HepG2 (cell line): ENCODE data around the gene PFDN1. TPM values are rescaled to one million over a fixed set of nuclear protein-coding genes. Genes with fewer than 3 reads are reported as not detected.

Source experiments
- ATAC-seq: fragments of 200-7000 bp; cut with Tn5 transposase; 3 replicates; pipeline ENCODE4 v1.9.1; 2020; ENCODE audit warnings: mild to moderate bottlenecking, moderate library complexity
- BruUV-seq: library from RNA; stranded (reverse); fragments of 400-500 nt; replicated peaks from 2 replicates; lab custom pipeline; 2021; lab: Mats Ljungman, UMichigan
- CTCF ChIA-PET: fragments of 300-600 bp; formaldehyde crosslinking; extraction: SDS; loops from one replicate; lab custom pipeline; 2021; ENCODE audit warnings: low total read pairs, inconsistent platforms, low intra/inter-chr PET ratio; lab: Yijun Ruan, JAX
- POLR2A ChIA-PET: fragments of 350-600 bp; sonication (Branson Sonifier 250); formaldehyde crosslinking; loops from one replicate; lab custom pipeline; 2020; ENCODE audit warnings: antibody characterized with exemption, inconsistent platforms; lab: Yijun Ruan, JAX
- DNase-seq: peaks from one replicate; pipeline ENCODE4 v3.0.0-alpha.2; 2015; ENCODE audit warnings: low spot score
- FAIRE-seq: peaks from 3 replicates; lab custom pipeline; 2011; peaks lifted over from hg19 to GRCh38; lab: Jason Lieb, UNC
- H2AFZ ChIP-seq: one replicate; pipeline ENCODE4 v1.6.1; 2011; ENCODE audit warnings: low read length, inconsistent platforms
- H3K27ac ChIP-seq: fragments of 300-600 bp; 3 replicates; pipeline ENCODE4 v1.8.0; 2011; ENCODE audit warnings: mixed run types, mild to moderate bottlenecking, mixed read lengths, low read length, inconsistent platforms; ENCODE audit not compliant: insufficient read depth; ENCODE audit errors: extremely low read length
- H3K27me3 ChIP-seq, 2 experiments: fragments of 200-600 bp in 1 of 2; 2 replicates in 1 of 2; 3 replicates in 1 of 2; pipeline versions ENCODE4 v1.6.0 to v1.8.0; 2011; ENCODE audit warnings: low read length in 2 of 2, mild to moderate bottlenecking in 2 of 2, moderate library complexity in 2 of 2, inconsistent platforms in 1 of 2; ENCODE audit not compliant: insufficient read depth in 2 of 2, control insufficient read depth in 1 of 2
- H3K36me3 ChIP-seq, 2 experiments: fragments of 200-600 bp in 1 of 2; replicated peaks in 1 of 2; 2 replicates in 1 of 2; 3 replicates in 1 of 2; pipeline versions ENCODE4 v1.5.1 to v1.8.0; 2011; ENCODE audit warnings: low read length in 2 of 2, inconsistent platforms in 1 of 2; ENCODE audit not compliant: insufficient read depth in 2 of 2, control insufficient read depth in 1 of 2
- H3K4me1 ChIP-seq: 2 replicates; pipeline ENCODE4 v1.5.1; 2012; ENCODE audit warnings: low read length, inconsistent platforms; ENCODE audit not compliant: insufficient read depth
- H3K4me2 ChIP-seq: 2 replicates; pipeline ENCODE4 v1.6.0; 2011; ENCODE audit warnings: low read depth, low read length, inconsistent platforms
- H3K4me3 ChIP-seq, 3 experiments: fragments of 200-600 bp in 1 of 3; sonication (generic), shearing (Covaris generic) in 1 of 3; replicated peaks in 1 of 3; 2 replicates each; pipeline ENCODE4 v1.5.1; 2011 to 2016; ENCODE audit warnings: low read length in 3 of 3, inconsistent platforms in 2 of 3, low read depth in 2 of 3, mild to moderate bottlenecking in 2 of 3, control low read depth in 1 of 3, mixed read lengths in 1 of 3; ENCODE audit not compliant: insufficient read depth in 1 of 3
- H3K79me2 ChIP-seq: one replicate; pipeline ENCODE4 v1.6.1; 2011; ENCODE audit warnings: low read length, inconsistent platforms; ENCODE audit not compliant: insufficient read depth
- H3K9ac ChIP-seq: 2 replicates; pipeline ENCODE4 v1.6.0; 2011; ENCODE audit warnings: mild to moderate bottlenecking, low read depth, low read length, inconsistent platforms; ENCODE audit not compliant: insufficient read depth
- H3K9me3 ChIP-seq: 2 replicates; pipeline ENCODE4 v1.5.1; 2012; ENCODE audit warnings: mild to moderate bottlenecking, low read length
- H4K20me1 ChIP-seq: 2 replicates; pipeline ENCODE4 v1.6.0; 2011; ENCODE audit warnings: inconsistent platforms, mild to moderate bottlenecking, low read length, moderate library complexity; ENCODE audit not compliant: insufficient read depth
- FUBP1 ChIP-seq: sonication (generic); formaldehyde crosslinking; IDR thresholded peaks from 2 replicates; pipeline ENCODE4 v1.5.1; 2020; ENCODE audit warnings: missing genetic modification reagents, mild to moderate bottlenecking, borderline replicate concordance
- GATAD2A ChIP-seq: IDR thresholded peaks from 2 replicates; pipeline ENCODE4 v1.6.1; 2016
- MXD4 ChIP-seq: IDR thresholded peaks from 2 replicates; pipeline ENCODE4 v1.6.1; 2016; ENCODE audit warnings: mild to moderate bottlenecking, missing biosample characterization, missing genetic modification reagents
- NCOA1 ChIP-seq: sonication (generic); formaldehyde crosslinking; IDR thresholded peaks from 2 replicates; pipeline ENCODE4 v1.9.0; 2021; ENCODE audit warnings: missing genetic modification reagents
- PLSCR1 ChIP-seq: sonication (generic); formaldehyde crosslinking; IDR thresholded peaks from 2 replicates; pipeline ENCODE4 v1.5.0; 2020; ENCODE audit warnings: missing genetic modification reagents, mild to moderate bottlenecking, borderline replicate concordance
- SNAPC4 ChIP-seq: sonication (generic); formaldehyde crosslinking; IDR thresholded peaks from 2 replicates; pipeline ENCODE4 v1.4.0; 2020; ENCODE audit warnings: mild to moderate bottlenecking, missing genetic modification reagents
- ZBTB7A ChIP-seq: sonication (generic); formaldehyde crosslinking; IDR thresholded peaks from 2 replicates; pipeline ENCODE4 v1.8.0; 2022; ENCODE audit warnings: mild to moderate bottlenecking, missing genetic modification reagents
- ZNF143 ChIP-seq: sonication (generic); formaldehyde crosslinking; IDR thresholded peaks from 2 replicates; pipeline ENCODE4 v1.4.0; 2020; ENCODE audit warnings: missing genetic modification reagents
- ZNF33B ChIP-seq: sonication (generic); formaldehyde crosslinking; IDR thresholded peaks from 2 replicates; pipeline ENCODE4 v1.5.1; 2020; ENCODE audit warnings: mild to moderate bottlenecking, missing genetic modification reagents
- ZNF382 ChIP-seq: sonication (generic); formaldehyde crosslinking; IDR thresholded peaks from 2 replicates; pipeline ENCODE4 v1.5.0; 2020; ENCODE audit warnings: missing genetic modification reagents, mild to moderate bottlenecking, borderline replicate concordance
- ZNF710 ChIP-seq: sonication (generic); formaldehyde crosslinking; IDR thresholded peaks from 2 replicates; pipeline ENCODE4 v1.5.0; 2020; ENCODE audit warnings: mild to moderate bottlenecking, missing genetic modification reagents, borderline replicate concordance
- ZSCAN29 ChIP-seq: sonication (generic); formaldehyde crosslinking; conservative IDR thresholded peaks from 2 replicates; pipeline ENCODE4 v1.4.0; 2020; ENCODE audit warnings: mild to moderate bottlenecking, missing genetic modification reagents
- WGBS: methylation state at CpG from one replicate; pipeline ENCODE4 v1.1.6; 2017; ENCODE audit warnings: low lambda C conversion rate; 5-methylcytosine and 5-hydroxymethylcytosine counted together
- in situ Hi-C: cut with HindIII; loops from 2 replicates; pipeline ENCODE4 v1.10.0; 2017; ENCODE audit warnings: low pct_unique_long_range_greater_than_20kb; ENCODE audit not compliant: extremely low pct_ligation_motif_present
- intact Hi-C: fragments of 100-400 bp; cut with micrococcal nuclease; formaldehyde crosslinking; loops from one replicate; pipeline ENCODE4 v1.10.0; 2022; ENCODE audit not compliant: unreplicated experiment
- polyA plus RNA-seq, 8 experiments: library from polyadenylated mRNA; depleted of rRNA in 3 of 8; stranded (reverse) in 7 of 8; unstranded in 1 of 8; fragments of >200 nt; fragmentation: Illumina TruSeq in 4 of 8; extraction: Trizol in 4 of 8; gene quantifications; 2 replicates each; pipeline versions ENCODE4 v1.2.1 to v1.2.3, GENCODE V29; 2011 to 2016; ENCODE audit warnings: low read depth in 4 of 8, missing spikeins in 1 of 8, mixed read lengths in 1 of 8; ENCODE audit not compliant: insufficient read depth in 1 of 8
- total RNA-seq, 5 experiments: library from RNA; depleted of rRNA; stranded (reverse); fragments of >200 nt; fragmentation: Illumina TruSeq; extraction: Trizol; gene quantifications; 2 replicates each; pipeline ENCODE4 v1.2.3, GENCODE V29; 2016; ENCODE audit warnings: low read depth in 1 of 5

The PFDN1 gene
- total and polyA plus RNA-seq, 2 of the 13 experiments (the other 11 are each of a cell fraction or from before 2014, with no cell fraction given) = 67.2 to 70.8 TPM

- no TSS peak for BruUV-seq
- ATAC-seq (no peak), DNase-seq (no peak), FAIRE-seq (no peak)
- in situ Hi-C loops (no loop called here), intact Hi-C loops (loop anchor here (5.0 kb wide), 2 partner anchors 42 to 87 kb away; partner anchors contain the start of genes HBEGF and PFDN1)
- H3K27ac ChIP-seq = no peak overlapping the region
- H3K9ac ChIP-seq = no peak overlapping the region
- ChIA-PET CTCF (no interaction called here), POLR2A (interaction anchor here (2.0 to 2.9 kb wide), 2 partner anchors 86 to 98 kb away, joined by 4 to 14 read pairs; partner anchors contain the start of gene HBEGF)
- H3K4me1 ChIP-seq = peaks cover 30% of the 10 kb centered on the region
- H3K4me2 ChIP-seq = no peak overlapping the region
- no peaks in the 10 kb centered on the region for H3K27me3 ChIP-seq
- 0 out of 2 replicates have a peak, but pooled peaks cover 2% of the 10 kb centered on the region for H4K20me1 ChIP-seq
- H3K4me3 ChIP-seq = no peak overlapping the region
- 97% methylated on average over 2 of the region's 2 CpGs for WGBS
- H2AFZ ChIP-seq = no peak overlapping the region
- peaks cover 5 to 13% of the 10 kb centered on the region in 2 experiments; a peak in 4 of 5 replicates for H3K36me3 ChIP-seq
- H3K9me3 ChIP-seq = no peaks in the 10 kb centered on the region
- peaks cover 49% of the 10 kb centered on the region for H3K79me2 ChIP-seq
- TF ChIP-seq PLSCR1 (CRISPR knock-in tag) = no peak
- no peak for TF ChIP-seq SNAPC4
- no peak for TF ChIP-seq ZBTB7A (CRISPR knock-in tag)
- no peak for TF ChIP-seq FUBP1
- TF ChIP-seq NCOA1 (CRISPR knock-in tag) = no peak
- no peak for TF ChIP-seq GATAD2A (CRISPR knock-in tag)
- no peak for TF ChIP-seq ZNF33B (CRISPR knock-in tag)
- no peak for TF ChIP-seq ZNF143 (CRISPR knock-in tag)
- no peak for TF ChIP-seq MXD4 (CRISPR knock-in tag)
- no peak for TF ChIP-seq ZNF710 (CRISPR knock-in tag)
- no peak for TF ChIP-seq ZNF382 (CRISPR knock-in tag)
- TF ChIP-seq ZSCAN29 = no peak
These were observed 42.7 kb downstream of the PFDN1 start for GRCh38 chr5:140260089-140260656.
